ENCODE measurements around the gene TIAM1.

DNA sequence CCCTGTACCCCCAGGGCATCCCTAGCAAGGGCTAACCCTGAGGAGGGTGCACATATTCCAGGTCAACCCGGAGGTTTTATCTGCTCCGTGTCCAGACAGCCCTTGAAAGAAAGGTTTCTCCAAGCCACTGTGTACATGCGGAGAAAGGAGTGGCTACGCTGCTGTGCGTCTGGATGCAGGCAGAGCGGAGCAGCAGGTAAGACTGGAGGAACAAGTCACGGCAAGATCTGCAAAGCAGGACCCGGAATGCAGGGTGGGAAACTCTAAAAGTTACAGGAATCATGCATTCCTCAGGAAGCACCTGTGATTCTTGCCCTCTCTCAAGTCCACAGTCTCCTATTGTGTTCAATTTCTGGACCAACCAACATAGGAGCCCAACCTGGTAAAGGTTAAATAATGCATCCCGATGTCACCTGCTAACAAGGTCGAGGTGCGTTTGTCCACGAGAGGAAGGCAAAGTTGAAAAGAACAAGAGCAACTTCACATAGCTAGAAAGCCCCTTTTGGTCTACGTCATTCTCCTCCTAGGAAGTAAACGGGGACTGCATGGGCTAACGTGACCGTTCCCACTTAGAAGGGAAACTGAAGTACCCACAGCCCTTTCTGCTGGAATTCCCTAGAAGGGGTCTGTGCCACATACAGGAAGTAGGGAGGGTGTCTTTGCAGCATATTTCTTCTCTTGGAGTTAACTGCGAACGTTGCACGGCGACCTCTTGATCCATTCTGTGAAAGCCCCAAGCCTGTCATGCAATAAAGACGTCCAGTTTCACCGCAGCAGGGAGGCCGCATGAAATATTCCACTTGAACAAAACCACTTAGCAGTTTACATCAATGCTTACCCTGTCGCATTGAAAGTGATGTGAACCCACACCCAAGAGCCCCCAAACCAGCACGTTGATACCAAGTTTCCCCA, 5.8 kb downstream of the TIAM1 start:
- TF ChIP-seq, protein P1, sequence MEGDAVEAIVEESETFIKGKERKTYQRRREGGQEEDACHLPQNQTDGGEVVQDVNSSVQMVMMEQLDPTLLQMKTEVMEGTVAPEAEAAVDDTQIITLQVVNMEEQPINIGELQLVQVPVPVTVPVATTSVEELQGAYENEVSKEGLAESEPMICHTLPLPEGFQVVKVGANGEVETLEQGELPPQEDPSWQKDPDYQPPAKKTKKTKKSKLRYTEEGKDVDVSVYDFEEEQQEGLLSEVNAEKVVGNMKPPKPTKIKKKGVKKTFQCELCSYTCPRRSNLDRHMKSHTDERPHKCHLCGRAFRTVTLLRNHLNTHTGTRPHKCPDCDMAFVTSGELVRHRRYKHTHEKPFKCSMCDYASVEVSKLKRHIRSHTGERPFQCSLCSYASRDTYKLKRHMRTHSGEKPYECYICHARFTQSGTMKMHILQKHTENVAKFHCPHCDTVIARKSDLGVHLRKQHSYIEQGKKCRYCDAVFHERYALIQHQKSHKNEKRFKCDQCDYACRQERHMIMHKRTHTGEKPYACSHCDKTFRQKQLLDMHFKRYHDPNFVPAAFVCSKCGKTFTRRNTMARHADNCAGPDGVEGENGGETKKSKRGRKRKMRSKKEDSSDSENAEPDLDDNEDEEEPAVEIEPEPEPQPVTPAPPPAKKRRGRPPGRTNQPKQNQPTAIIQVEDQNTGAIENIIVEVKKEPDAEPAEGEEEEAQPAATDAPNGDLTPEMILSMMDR (IDR thresholded peaks at IDR 0.05) = no peak
- no peak for TF ChIP-seq POLR2AphosphoS5 (IDR thresholded peaks at IDR 0.05; ENCODE audit: low read depth, low read length)
- no peak for TF ChIP-seq TCF7L2 (IDR thresholded peaks at IDR 0.05; ENCODE audit: low read depth, low read length)
